Dendritic cell treated with granulocyte-macrophage colony-stimulating factor and Interleukin-4, amounts not matched to agents 40 ng/mL and 50 ng/mL, for 4 days (primary cell): ENCODE results near the gene PCLO.
"Not testable (repeated sequence)": the region's sequence is repeated elsewhere in the genome, so short reads cannot be mapped to it uniquely, and the experiment has no call there.

Experiments
- H3K27ac Mint-ChIP-seq: one replicate; pipeline ENCODE4 v1.8.0; 2022; ENCODE audit warnings: mild to moderate bottlenecking, mixed read lengths
- H3K27me3 Mint-ChIP-seq: one replicate; pipeline ENCODE4 v1.8.0; 2022; ENCODE audit warnings: mild to moderate bottlenecking, mixed read lengths
- H3K36me3 Mint-ChIP-seq: one replicate; pipeline ENCODE4 v1.8.0; 2022; ENCODE audit warnings: low read depth, mixed read lengths
- H3K4me1 Mint-ChIP-seq: one replicate; pipeline ENCODE4 v1.8.0; 2022; ENCODE audit warnings: low read depth, mixed read lengths
- H3K4me3 Mint-ChIP-seq: one replicate; pipeline ENCODE4 v1.8.0; 2022; ENCODE audit warnings: mild to moderate bottlenecking, moderate library complexity, mixed read lengths
- H3K9me3 Mint-ChIP-seq: one replicate; pipeline ENCODE4 v1.8.0; 2022; ENCODE audit warnings: mixed read lengths
- intact Hi-C: fragments of 100-400 bp; cut with micrococcal nuclease; formaldehyde crosslinking; loops from one replicate; pipeline ENCODE4 v1.15.0; 2022

The PCLO gene

GRCh38 chr7:83040484-83040883 is 122.2 kb downstream of the PCLO start:
- Mint-ChIP-seq H3K9me3 (peaks cover 6% of the 10 kb centered on the region), H3K4me1 (no peaks in the 10 kb centered on the region), H3K27ac (no peak overlapping the region)

GRCh38 chr7:83038787-83039186 is 123.9 kb downstream of the PCLO start:
- Mint-ChIP-seq H3K36me3 (no peaks in the 10 kb centered on the region), H3K27ac (no peak overlapping the region), H3K9me3 (peaks cover 3% of the 10 kb centered on the region), H3K4me1 (no peaks in the 10 kb centered on the region), H3K27me3 (no peaks in the 10 kb centered on the region), H3K4me3 (no peak overlapping the region)
- intact Hi-C loops = no loop called here

More at GRCh38 chr7:83040484-83040883, 122.2 kb downstream of the PCLO start:
- intact Hi-C loops = no loop called here
- no peak overlapping the region for H3K4me3 Mint-ChIP-seq
- H3K27me3 Mint-ChIP-seq = no peaks in the 10 kb centered on the region
- H3K36me3 Mint-ChIP-seq = no peaks in the 10 kb centered on the region

- peaks cover 8% of the 10 kb centered on the region for H3K9me3 Mint-ChIP-seq
- no peak overlapping the region for H3K27ac Mint-ChIP-seq
- intact Hi-C loops = no loop called here
- no peaks in the 10 kb centered on the region for H3K4me1 Mint-ChIP-seq
- H3K4me3 Mint-ChIP-seq = no peak overlapping the region
- no peaks in the 10 kb centered on the region for H3K27me3 Mint-ChIP-seq
- H3K36me3 Mint-ChIP-seq = no peaks in the 10 kb centered on the region
Measured at GRCh38 chr7:83036721-83037380, 125.8 kb downstream of the PCLO start.

GRCh38 chr7:83036130-83036529 is 126.6 kb downstream of the PCLO start:
- H3K9me3 Mint-ChIP-seq = peaks cover 8% of the 10 kb centered on the region
- no peaks in the 10 kb centered on the region for H3K4me1 Mint-ChIP-seq
- no peaks in the 10 kb centered on the region for H3K36me3 Mint-ChIP-seq
- H3K4me3 Mint-ChIP-seq = no peak overlapping the region
- H3K27ac Mint-ChIP-seq = no peak overlapping the region
- H3K27me3 Mint-ChIP-seq = no peaks in the 10 kb centered on the region
- intact Hi-C loops = no loop called here

- Mint-ChIP-seq H3K27ac (no peak overlapping the region), H3K4me1 (no peaks in the 10 kb centered on the region), H3K9me3 (peaks cover 8% of the 10 kb centered on the region), H3K36me3 (no peaks in the 10 kb centered on the region), H3K27me3 (no peaks in the 10 kb centered on the region), H3K4me3 (no peak overlapping the region)
- intact Hi-C loops = no loop called here
Measured at GRCh38 chr7:83032195-83032594, 130.5 kb downstream of the PCLO start.

GRCh38 chr7:83023817-83024665 is 138.6 kb downstream of the PCLO start:
- H3K4me1 Mint-ChIP-seq, H3K27me3 Mint-ChIP-seq, H3K4me3 Mint-ChIP-seq, intact Hi-C loops, H3K36me3 Mint-ChIP-seq, H3K27ac Mint-ChIP-seq: not testable (repeated sequence)
- H3K9me3 Mint-ChIP-seq = peaks cover 22% of the 10 kb centered on the region

GRCh38 chr7:83021032-83021431 is 141.7 kb downstream of the PCLO start:
- peaks cover 22% of the 10 kb centered on the region for H3K9me3 Mint-ChIP-seq
- H3K36me3 Mint-ChIP-seq = no peaks in the 10 kb centered on the region

GRCh38 chr7:83020161-83020560 is 142.5 kb downstream of the PCLO start:
- peaks cover 22% of the 10 kb centered on the region for H3K9me3 Mint-ChIP-seq
- H3K27ac Mint-ChIP-seq = no peak overlapping the region
- no peaks in the 10 kb centered on the region for H3K36me3 Mint-ChIP-seq
- intact Hi-C loops = no loop called here
- H3K4me1 Mint-ChIP-seq = no peaks in the 10 kb centered on the region
- no peaks in the 10 kb centered on the region for H3K27me3 Mint-ChIP-seq
- no peak overlapping the region for H3K4me3 Mint-ChIP-seq

More at GRCh38 chr7:83021032-83021431, 141.7 kb downstream of the PCLO start:
- intact Hi-C loops = no loop called here
- no peaks in the 10 kb centered on the region for H3K27me3 Mint-ChIP-seq
- no peak overlapping the region for H3K27ac Mint-ChIP-seq
- H3K4me1 Mint-ChIP-seq = no peaks in the 10 kb centered on the region
- H3K4me3 Mint-ChIP-seq = no peak overlapping the region

GRCh38 chr7:83015916-83016315 is 146.8 kb downstream of the PCLO start:
- intact Hi-C loops = no loop called here
- Mint-ChIP-seq H3K27me3 (no peaks in the 10 kb centered on the region), H3K4me3 (no peak overlapping the region), H3K36me3 (no peaks in the 10 kb centered on the region), H3K4me1 (no peaks in the 10 kb centered on the region), H3K27ac (no peak overlapping the region), H3K9me3 (peaks cover 5% of the 10 kb centered on the region)

GRCh38 chr7:83014546-83014945 is 148.1 kb downstream of the PCLO start:
- H3K27ac Mint-ChIP-seq = no peak overlapping the region
- no peaks in the 10 kb centered on the region for H3K4me1 Mint-ChIP-seq

GRCh38 chr7:83011954-83012353 is 150.7 kb downstream of the PCLO start:
- Mint-ChIP-seq H3K36me3 (no peaks in the 10 kb centered on the region), H3K9me3 (no peaks in the 10 kb centered on the region), H3K27ac (no peak overlapping the region), H3K4me3 (no peak overlapping the region), H3K27me3 (no peaks in the 10 kb centered on the region), H3K4me1 (no peaks in the 10 kb centered on the region)
- intact Hi-C loops = no loop called here

More at GRCh38 chr7:83014546-83014945, 148.1 kb downstream of the PCLO start:
- intact Hi-C loops = no loop called here
- no peaks in the 10 kb centered on the region for H3K36me3 Mint-ChIP-seq
- H3K27me3 Mint-ChIP-seq = no peaks in the 10 kb centered on the region
- H3K4me3 Mint-ChIP-seq = no peak overlapping the region
- H3K9me3 Mint-ChIP-seq = no peaks in the 10 kb centered on the region

GRCh38 chr7:83005410-83005809 is 157.3 kb downstream of the PCLO start:
- H3K4me3 Mint-ChIP-seq = no peak overlapping the region
- H3K27ac Mint-ChIP-seq = no peak overlapping the region
- no peaks in the 10 kb centered on the region for H3K36me3 Mint-ChIP-seq
- intact Hi-C loops = no loop called here
- H3K4me1 Mint-ChIP-seq = no peaks in the 10 kb centered on the region
- H3K27me3 Mint-ChIP-seq = no peaks in the 10 kb centered on the region
- H3K9me3 Mint-ChIP-seq = no peaks in the 10 kb centered on the region

- Mint-ChIP-seq H3K4me1 (no peaks in the 10 kb centered on the region), H3K4me3 (no peak overlapping the region), H3K27ac (no peak overlapping the region), H3K36me3 (no peaks in the 10 kb centered on the region), H3K27me3 (no peaks in the 10 kb centered on the region), H3K9me3 (no peaks in the 10 kb centered on the region)
- intact Hi-C loops = no loop called here
Measured at GRCh38 chr7:83001362-83002040, 161.2 kb downstream of the PCLO start.

GRCh38 chr7:82998436-82998835 is 164.2 kb downstream of the PCLO start:
- H3K4me3 Mint-ChIP-seq = no peak overlapping the region
- H3K36me3 Mint-ChIP-seq = no peaks in the 10 kb centered on the region
- H3K9me3 Mint-ChIP-seq = peaks cover 20% of the 10 kb centered on the region
- H3K27ac Mint-ChIP-seq = no peak overlapping the region
- no peaks in the 10 kb centered on the region for H3K4me1 Mint-ChIP-seq
- H3K27me3 Mint-ChIP-seq = no peaks in the 10 kb centered on the region
- intact Hi-C loops = no loop called here
